DND-41 (cell line): ENCODE results near the gene AGMO.

ENCODE experiments used
- ATAC-seq: fragments of 200-7000 bp; cut with Tn5 transposase; 3 replicates; pipeline ENCODE4 v1.9.1; 2021; ENCODE audit warnings: low read depth; ENCODE audit not compliant: insufficient read depth
- DNase-seq: peaks from one replicate; pipeline ENCODE4 v3.0.0-alpha.2; 2020
- H2AFZ ChIP-seq: 2 replicates; pipeline ENCODE4 v1.6.0; 2012; ENCODE audit warnings: low read depth, low read length
- H3K27ac ChIP-seq: 2 replicates; pipeline ENCODE4 v1.5.1; 2012; ENCODE audit warnings: low read length, inconsistent platforms
- H3K27me3 ChIP-seq: fragments of 200-600 bp; sonication (generic); 2 replicates; pipeline ENCODE4 v1.6.0; 2012; ENCODE audit warnings: low read length, mild to moderate bottlenecking, inconsistent platforms; ENCODE audit not compliant: insufficient read depth, poor library complexity
- H3K36me3 ChIP-seq: 2 replicates; pipeline ENCODE4 v1.5.1; 2012; ENCODE audit warnings: low read length, inconsistent platforms; ENCODE audit not compliant: insufficient read depth
- H3K4me1 ChIP-seq: 2 replicates; pipeline ENCODE4 v1.5.1; 2012; ENCODE audit warnings: mild to moderate bottlenecking, low read length; ENCODE audit not compliant: insufficient read depth
- H3K4me2 ChIP-seq: 2 replicates; pipeline ENCODE4 v1.6.0; 2012; ENCODE audit warnings: mild to moderate bottlenecking, moderate library complexity, low read length, inconsistent platforms; ENCODE audit not compliant: insufficient read depth
- H3K4me3 ChIP-seq, 2 experiments: fragments of 200-600 bp in 1 of 2; shearing (Covaris generic) in 1 of 2; 2 replicates each; pipeline ENCODE4 v1.5.1; 2012 to 2016; ENCODE audit warnings: inconsistent platforms in 2 of 2, low read length in 2 of 2, mild to moderate bottlenecking in 2 of 2, low read depth in 1 of 2, moderate library complexity in 1 of 2
- H3K79me2 ChIP-seq: 2 replicates; pipeline ENCODE4 v1.6.0; 2012; ENCODE audit warnings: low read length, inconsistent platforms; ENCODE audit not compliant: insufficient read depth
- H3K9ac ChIP-seq: 2 replicates; pipeline ENCODE4 v1.6.0; 2012; ENCODE audit warnings: low read depth, mild to moderate bottlenecking, inconsistent platforms, low read length, moderate library complexity
- H3K9me3 ChIP-seq: 2 replicates; pipeline ENCODE4 v1.5.1; 2012; ENCODE audit warnings: low read length, moderate library complexity, mild to moderate bottlenecking, inconsistent platforms; ENCODE audit not compliant: insufficient read depth, severe bottlenecking
- H4K20me1 ChIP-seq: 2 replicates; pipeline ENCODE4 v1.6.0; 2012; ENCODE audit warnings: low read length; ENCODE audit not compliant: insufficient read depth
- EZH2 ChIP-seq: IDR thresholded peaks from 3 replicates; pipeline ENCODE4 v1.6.1; 2012; ENCODE audit warnings: borderline replicate concordance, low read depth, mild to moderate bottlenecking, moderate library complexity, low read length, inconsistent platforms; ENCODE audit not compliant: severe bottlenecking
- TF ChIP-seq, protein P1 (sequence below): IDR thresholded peaks from 2 replicates; pipeline ENCODE4 v1.5.1; 2012; ENCODE audit warnings: borderline replicate concordance, low read length, moderate library complexity, mild to moderate bottlenecking; ENCODE audit not compliant: poor library complexity, severe bottlenecking; ENCODE audit errors: extremely low read depth

AGMO gene

GRCh38 chr7:15503603-15504290, 58.1 kb downstream of the AGMO start:
- Histone ChIP-seq H3K27me3 (no peaks in the 10 kb centered on the region), H3K27ac (no peak overlapping the region), H2AFZ (no peak overlapping the region), H3K9me3 (no peaks in the 10 kb centered on the region), H3K4me1 (no peaks in the 10 kb centered on the region), H3K79me2 (no peaks in the 10 kb centered on the region), H4K20me1 (no peaks in the 10 kb centered on the region), H3K4me2 (no peak overlapping the region), H3K36me3 (no peaks in the 10 kb centered on the region), H3K4me3 (no peak overlapping the region), H3K9ac (no peak overlapping the region)
- no peak for ATAC-seq
- TF ChIP-seq EZH2 = no peak
- TF ChIP-seq, protein P1, sequence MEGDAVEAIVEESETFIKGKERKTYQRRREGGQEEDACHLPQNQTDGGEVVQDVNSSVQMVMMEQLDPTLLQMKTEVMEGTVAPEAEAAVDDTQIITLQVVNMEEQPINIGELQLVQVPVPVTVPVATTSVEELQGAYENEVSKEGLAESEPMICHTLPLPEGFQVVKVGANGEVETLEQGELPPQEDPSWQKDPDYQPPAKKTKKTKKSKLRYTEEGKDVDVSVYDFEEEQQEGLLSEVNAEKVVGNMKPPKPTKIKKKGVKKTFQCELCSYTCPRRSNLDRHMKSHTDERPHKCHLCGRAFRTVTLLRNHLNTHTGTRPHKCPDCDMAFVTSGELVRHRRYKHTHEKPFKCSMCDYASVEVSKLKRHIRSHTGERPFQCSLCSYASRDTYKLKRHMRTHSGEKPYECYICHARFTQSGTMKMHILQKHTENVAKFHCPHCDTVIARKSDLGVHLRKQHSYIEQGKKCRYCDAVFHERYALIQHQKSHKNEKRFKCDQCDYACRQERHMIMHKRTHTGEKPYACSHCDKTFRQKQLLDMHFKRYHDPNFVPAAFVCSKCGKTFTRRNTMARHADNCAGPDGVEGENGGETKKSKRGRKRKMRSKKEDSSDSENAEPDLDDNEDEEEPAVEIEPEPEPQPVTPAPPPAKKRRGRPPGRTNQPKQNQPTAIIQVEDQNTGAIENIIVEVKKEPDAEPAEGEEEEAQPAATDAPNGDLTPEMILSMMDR = no peak
- no peak for DNase-seq

DNA sequence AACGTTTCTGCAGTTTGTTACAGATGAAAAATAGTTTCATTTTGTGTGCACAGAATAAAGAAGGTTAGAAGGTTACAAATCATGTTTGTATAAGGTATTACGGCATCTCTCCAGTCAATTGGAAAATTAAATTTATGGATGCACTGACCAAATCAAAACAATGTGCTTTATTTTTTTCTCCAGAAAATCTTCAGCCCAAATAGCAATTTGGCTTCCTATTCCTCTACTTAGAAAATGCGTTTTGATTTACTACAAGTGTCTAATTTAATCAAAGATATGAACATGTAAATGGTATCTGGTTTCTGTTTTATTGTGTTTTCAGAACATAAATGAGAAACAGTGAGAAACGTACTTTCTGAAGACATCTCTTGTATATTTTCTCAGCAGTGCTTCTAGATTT, 63.4 kb downstream of the AGMO start:
- Histone ChIP-seq H3K4me2 (no peak overlapping the region), H4K20me1 (no peaks in the 10 kb centered on the region), H3K9ac (no peak overlapping the region), H3K4me1 (no peaks in the 10 kb centered on the region), H3K79me2 (no peaks in the 10 kb centered on the region), H3K27ac (no peak overlapping the region), H3K4me3 (no peak overlapping the region), H3K36me3 (no peaks in the 10 kb centered on the region), H3K27me3 (no peaks in the 10 kb centered on the region), H2AFZ (no peak overlapping the region), H3K9me3 (no peaks in the 10 kb centered on the region)
- ATAC-seq = no peak
- no peak for TF ChIP-seq EZH2
- TF ChIP-seq, protein P1 = no peak
- DNase-seq = no peak

DNA sequence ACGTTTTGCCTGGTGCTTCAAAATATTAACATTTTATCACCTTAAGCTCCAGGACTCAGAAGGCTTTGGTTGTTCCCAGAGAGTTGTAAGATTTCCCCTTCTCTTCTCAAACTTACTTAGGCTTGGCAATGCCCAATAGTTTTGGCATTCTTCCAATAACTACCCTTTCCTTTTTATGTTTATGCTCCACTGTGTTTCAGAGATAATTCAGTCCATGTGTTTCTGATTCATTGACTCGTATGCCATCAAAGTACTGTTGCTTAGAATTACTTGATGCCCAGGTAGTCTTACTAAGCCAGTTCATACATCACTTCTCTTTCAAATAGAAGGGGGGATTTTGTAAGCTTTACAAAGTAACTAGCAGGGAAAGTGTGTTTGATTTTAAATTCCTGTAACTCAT, 66.6 kb downstream of the AGMO start:
- H3K79me2 ChIP-seq = no peaks in the 10 kb centered on the region
- no peak overlapping the region for H3K27ac ChIP-seq
- H3K36me3 ChIP-seq = no peaks in the 10 kb centered on the region
- ATAC-seq (no peak), DNase-seq (no peak)
- H3K4me2 ChIP-seq = no peak overlapping the region
- H3K9me3 ChIP-seq = no peaks in the 10 kb centered on the region
- no peaks in the 10 kb centered on the region for H3K4me1 ChIP-seq
- H3K4me3 ChIP-seq = no peak overlapping the region
- TF ChIP-seq, protein P1 = no peak
- TF ChIP-seq EZH2 = no peak
- no peaks in the 10 kb centered on the region for H4K20me1 ChIP-seq
- no peak overlapping the region for H3K9ac ChIP-seq
- H2AFZ ChIP-seq = no peak overlapping the region
- H3K27me3 ChIP-seq = no peaks in the 10 kb centered on the region
